GM21737 (cell line): ENCODE data around the gene XXYLT1.
"Not testable (repeated sequence)": the region's sequence is repeated elsewhere in the genome, so short reads cannot be mapped to it uniquely, and the experiment has no call there.

Experiments used
- ATAC-seq: cut with Tn5 transposase; IDR thresholded peaks from one replicate; pipeline ENCODE4 v1.9.1; 2021; ENCODE audit warnings: mild to moderate bottlenecking, moderate library complexity; ENCODE audit not compliant: unreplicated experiment

Gene XXYLT1

DNA sequence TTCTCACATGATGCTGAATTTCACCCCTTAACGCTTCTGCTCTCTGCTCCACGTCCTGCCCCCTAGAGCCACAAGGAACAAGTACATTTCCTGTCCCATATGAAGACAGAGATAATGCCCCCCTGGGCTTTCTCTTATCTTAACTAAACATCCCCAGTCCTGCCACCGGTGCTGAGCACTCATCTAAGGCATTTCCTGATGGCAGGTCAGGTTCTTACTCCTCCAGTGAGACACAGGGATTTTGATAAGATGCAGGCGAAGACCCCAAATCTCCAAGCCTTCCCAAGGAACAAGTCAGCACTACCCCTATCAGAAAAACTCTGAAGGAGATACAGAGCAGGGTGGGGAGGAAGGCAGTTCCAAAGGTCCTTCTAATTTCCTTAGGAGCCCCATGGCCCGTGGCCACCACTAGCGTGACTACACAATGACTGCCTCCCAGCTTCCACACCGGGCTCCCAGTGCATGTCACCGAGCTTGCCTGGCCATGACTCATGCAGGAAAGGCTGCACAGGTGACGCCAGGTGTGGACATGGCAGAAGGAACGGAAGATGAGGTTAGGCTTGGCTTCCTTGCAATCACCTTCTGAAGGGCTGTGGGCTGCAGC lies 152.9 kb downstream of the XXYLT1 start:
- no peak for ATAC-seq

GRCh38 chr3:195116407-195117185 lies 154.4 kb downstream of the XXYLT1 start:
- ATAC-seq = no peak

DNA sequence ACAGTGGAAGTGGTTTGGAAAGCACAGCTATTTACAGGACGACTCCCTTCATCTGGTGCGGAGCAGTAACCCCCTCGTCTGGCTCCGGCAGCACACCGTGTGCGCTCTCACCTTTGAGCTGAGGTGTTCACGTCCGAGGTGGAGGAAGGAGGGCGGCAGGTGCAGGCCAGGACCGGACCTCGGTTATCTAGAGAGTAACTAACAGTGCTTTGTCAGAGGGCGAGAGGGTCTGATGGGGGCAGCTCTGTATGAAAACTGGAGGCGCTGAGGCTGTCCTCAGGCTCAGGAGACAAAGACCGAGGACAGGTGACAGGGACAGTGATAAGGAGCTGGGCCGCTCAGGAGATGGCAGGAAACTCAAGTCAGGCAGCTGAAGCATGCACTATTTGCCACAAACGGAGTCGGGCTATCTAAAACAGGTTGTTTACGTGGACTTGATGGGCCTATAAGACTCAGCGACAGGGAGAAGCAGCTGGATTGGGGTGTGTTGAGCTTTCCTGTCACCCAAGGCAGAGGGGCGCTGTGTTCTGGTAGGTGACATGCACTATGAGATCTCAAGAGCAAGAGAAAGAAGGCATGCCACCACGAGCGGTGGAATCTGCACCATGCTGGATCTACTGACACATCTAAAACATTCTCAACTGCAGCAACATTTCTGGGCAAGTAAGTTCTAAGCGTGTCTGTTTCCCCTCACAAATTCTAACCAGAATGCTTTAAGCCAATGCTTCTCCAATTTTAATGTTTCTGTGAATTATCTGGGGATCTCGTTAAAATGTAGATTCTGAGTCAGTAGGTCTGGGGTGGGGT lies 155.2 kb downstream of the XXYLT1 start:
- ATAC-seq = no peak

GRCh38 chr3:195114786-195115599 lies 156.0 kb downstream of the XXYLT1 start:
- ATAC-seq = no peak

- ATAC-seq = no peak
These were observed 157.2 kb downstream of the XXYLT1 start for GRCh38 chr3:195113536-195114425.

DNA sequence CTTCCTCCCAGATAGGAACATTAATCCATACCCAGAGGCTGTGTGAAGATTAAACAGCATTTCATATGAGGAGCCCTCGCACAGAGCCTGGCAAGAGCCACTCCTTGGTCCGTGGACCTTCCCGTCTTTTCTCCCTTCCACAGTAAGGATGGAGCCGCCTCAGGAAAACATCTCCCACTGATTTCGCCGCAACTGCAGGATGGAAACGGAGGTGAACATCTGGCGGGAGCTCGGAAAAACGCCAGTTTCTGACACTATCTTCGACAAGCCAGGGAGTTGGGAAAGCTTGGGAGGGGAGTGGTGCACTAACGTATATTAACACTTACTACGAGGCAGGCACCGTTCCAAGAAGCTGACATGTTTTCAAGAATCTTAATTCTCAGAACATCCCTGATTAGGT lies 157.9 kb downstream of the XXYLT1 start:
- no peak for ATAC-seq

GRCh38 chr3:195112361-195112791 lies 158.6 kb downstream of the XXYLT1 start:
- no peak for ATAC-seq

GRCh38 chr3:195111766-195112165 lies 159.2 kb downstream of the XXYLT1 start:
- no peak for ATAC-seq

DNA sequence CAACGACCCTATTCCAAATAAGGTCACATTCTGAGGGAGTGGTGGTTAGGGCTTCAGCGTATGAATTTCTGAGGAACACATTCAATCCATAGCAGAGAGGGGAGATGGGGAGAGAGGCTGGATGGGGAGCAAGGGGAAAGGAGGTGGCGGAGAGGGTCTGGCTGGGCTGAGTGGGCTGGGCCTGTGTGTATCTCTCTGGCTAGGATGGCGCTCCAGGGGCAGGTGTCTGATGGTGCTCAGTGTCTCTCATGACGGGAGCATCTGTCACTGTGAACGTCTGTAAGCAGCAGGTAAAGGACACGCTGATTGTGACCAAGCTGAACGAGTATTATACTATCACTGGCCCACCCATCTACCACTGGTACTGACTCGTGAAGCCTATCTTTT lies 159.6 kb downstream of the XXYLT1 start:
- ATAC-seq = no peak

- no peak for ATAC-seq
These were observed 160.2 kb downstream of the XXYLT1 start for GRCh38 chr3:195110647-195111318.

DNA sequence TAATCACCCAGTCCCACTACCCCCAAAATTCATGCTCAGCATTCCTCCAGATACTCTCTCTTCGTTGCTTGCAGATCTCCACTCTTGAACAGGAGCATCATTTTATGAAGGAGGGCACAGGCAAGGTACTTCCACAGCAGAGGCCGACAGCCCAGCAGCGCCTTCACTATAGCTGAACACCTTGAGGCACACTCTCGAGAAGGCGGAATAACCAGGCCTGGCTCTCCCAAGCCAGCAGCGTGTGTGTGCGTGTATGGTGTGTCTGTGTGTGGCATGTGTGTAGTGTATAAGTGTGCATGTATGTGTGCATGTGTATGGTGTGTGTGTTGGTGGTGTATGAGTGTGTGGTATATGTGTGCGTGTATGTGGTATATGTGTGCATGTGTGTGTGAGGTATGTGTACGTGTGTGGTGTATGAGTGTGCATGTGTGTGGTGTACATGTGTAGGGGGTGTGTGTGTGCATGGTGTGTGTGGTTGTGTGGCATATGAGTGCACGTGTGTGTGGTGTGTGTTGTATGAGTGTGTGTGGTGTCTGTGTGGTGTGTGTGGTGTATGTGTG lies 161.8 kb downstream of the XXYLT1 start:
- no peak for ATAC-seq

GRCh38 chr3:195107593-195107992 lies 163.4 kb downstream of the XXYLT1 start:
- no peak for ATAC-seq

- not testable (repeated sequence) for ATAC-seq
These were observed 163.9 kb downstream of the XXYLT1 start for GRCh38 chr3:195107031-195107430.

- ATAC-seq = peak; percentile 70
These were observed 164.5 kb downstream of the XXYLT1 start for GRCh38 chr3:195106418-195106906.

DNA sequence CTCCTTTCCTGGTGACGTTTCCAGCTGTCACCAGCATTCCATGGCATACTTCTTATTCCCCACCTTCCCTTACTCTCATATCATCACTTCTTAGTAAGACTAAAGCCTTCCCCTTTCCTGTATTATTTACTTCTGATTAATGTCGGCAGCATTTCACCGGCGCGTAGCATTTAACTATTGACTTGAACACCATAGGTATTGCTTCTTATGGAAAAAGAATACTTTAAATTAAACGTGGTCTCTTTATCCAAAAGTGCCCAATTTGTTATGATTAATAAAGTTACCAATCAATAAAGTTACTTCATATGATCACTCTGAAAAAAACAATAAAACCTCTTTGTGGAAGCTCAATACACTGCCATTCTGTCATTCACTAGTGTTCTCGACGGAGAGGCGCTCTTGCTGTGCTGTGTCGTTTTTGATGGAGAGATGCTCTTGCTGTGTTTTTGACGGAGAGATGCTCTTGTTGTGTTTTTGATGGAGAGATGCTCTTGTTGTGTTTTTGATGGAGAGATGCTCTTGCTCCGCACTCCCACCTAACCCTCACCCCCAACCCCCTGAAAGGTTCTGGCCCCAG lies 165.0 kb downstream of the XXYLT1 start:
- ATAC-seq = no peak

- no peak for ATAC-seq
These were observed 165.6 kb downstream of the XXYLT1 start for GRCh38 chr3:195105389-195105788.

DNA sequence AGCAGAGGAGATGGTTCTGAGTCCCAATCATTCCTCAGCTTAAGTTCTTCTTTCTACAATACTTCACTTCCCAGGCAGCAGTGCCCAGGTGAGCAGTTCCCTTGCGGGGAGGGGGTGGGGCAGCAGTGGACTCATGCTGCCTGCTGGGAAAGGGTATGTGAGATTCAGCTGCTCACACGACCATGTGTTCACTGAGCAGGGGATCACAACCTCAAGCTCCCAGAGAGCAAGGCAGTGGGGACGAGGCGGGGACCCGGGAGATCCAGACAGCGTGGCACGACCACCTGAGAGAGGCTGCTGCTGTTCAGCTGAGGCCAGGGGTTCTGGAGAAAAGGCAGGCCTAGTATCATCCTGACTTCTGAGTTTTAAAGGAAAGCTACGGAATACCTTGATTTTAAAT lies 166.6 kb downstream of the XXYLT1 start:
- no peak for ATAC-seq

- no peak for ATAC-seq
These were observed 167.3 kb downstream of the XXYLT1 start for GRCh38 chr3:195103623-195104022.
